Calu3 (cell line): ENCODE results near the gene HIPK1. TPM values are rescaled to one million over a fixed set of nuclear protein-coding genes. Genes with fewer than 3 reads are reported as not detected.
A peak's percentile ranks its signal among the peaks of the same experiment; 100 is the strongest.

ENCODE experiments used
- BruUV-seq: library from RNA; stranded (reverse); fragments of 400-500 nt; replicated peaks from 2 replicates; lab custom pipeline; 2021; lab: Mats Ljungman, UMichigan
- CTCF ChIA-PET: fragments of 300-600 bp; sonication (Branson Sonifier 250); formaldehyde crosslinking; loops from one replicate; lab custom pipeline; 2022; ENCODE audit warnings: antibody characterized with exemption; lab: Charles Lee
- DNase-seq: peaks from one replicate; pipeline ENCODE4 v3.0.0; 2022
- H3K27ac Mint-ChIP-seq: one replicate; pipeline ENCODE4 v1.8.0; 2022; ENCODE audit warnings: mixed read lengths; ENCODE audit not compliant: unreplicated experiment
- H3K27me3 Mint-ChIP-seq: one replicate; pipeline ENCODE4 v1.8.0; 2022; ENCODE audit warnings: mixed read lengths; ENCODE audit not compliant: unreplicated experiment
- H3K36me3 Mint-ChIP-seq: one replicate; pipeline ENCODE4 v1.8.0; 2022; ENCODE audit warnings: mild to moderate bottlenecking, moderate library complexity, mixed read lengths; ENCODE audit not compliant: insufficient read depth, unreplicated experiment
- H3K4me1 Mint-ChIP-seq: one replicate; pipeline ENCODE4 v1.8.0; 2022; ENCODE audit warnings: mild to moderate bottlenecking, low read depth, mixed read lengths; ENCODE audit not compliant: unreplicated experiment
- H3K4me3 Mint-ChIP-seq: one replicate; pipeline ENCODE4 v1.8.0; 2022; ENCODE audit warnings: mild to moderate bottlenecking, low read depth, moderate library complexity, mixed read lengths; ENCODE audit not compliant: unreplicated experiment
- H3K9me3 Mint-ChIP-seq: one replicate; pipeline ENCODE4 v1.8.0; 2022; ENCODE audit warnings: low read depth, mixed read lengths; ENCODE audit not compliant: unreplicated experiment
- intact Hi-C: fragments of 100-400 bp; cut with micrococcal nuclease; formaldehyde crosslinking; loops from one replicate; pipeline ENCODE4 v1.10.0; 2022; ENCODE audit not compliant: unreplicated experiment
- total RNA-seq: library from RNA; stranded (reverse); gene quantifications from 2 replicates; pipeline ENCODE4 v1.2.3, GENCODE V29; 2022
- TF ChIP-seq, protein P1 (sequence below): fragments of 200-600 bp; IDR thresholded peaks from one replicate; pipeline ENCODE4 v1.8.0; 2022; ENCODE audit warnings: antibody characterized with exemption; ENCODE audit not compliant: unreplicated experiment

The HIPK1 gene
- total RNA-seq, 1 experiment from 2014 or later = 42.7 TPM

- Mint-ChIP-seq H3K36me3 (no peaks in the 10 kb centered on the region), H3K27me3 (peaks cover 52% of the 10 kb centered on the region), H3K9me3 (no peaks in the 10 kb centered on the region), H3K4me3 (no peak overlapping the region), H3K4me1 (peaks cover 8% of the 10 kb centered on the region), H3K27ac (no peak overlapping the region)
- TF ChIP-seq, protein P1, sequence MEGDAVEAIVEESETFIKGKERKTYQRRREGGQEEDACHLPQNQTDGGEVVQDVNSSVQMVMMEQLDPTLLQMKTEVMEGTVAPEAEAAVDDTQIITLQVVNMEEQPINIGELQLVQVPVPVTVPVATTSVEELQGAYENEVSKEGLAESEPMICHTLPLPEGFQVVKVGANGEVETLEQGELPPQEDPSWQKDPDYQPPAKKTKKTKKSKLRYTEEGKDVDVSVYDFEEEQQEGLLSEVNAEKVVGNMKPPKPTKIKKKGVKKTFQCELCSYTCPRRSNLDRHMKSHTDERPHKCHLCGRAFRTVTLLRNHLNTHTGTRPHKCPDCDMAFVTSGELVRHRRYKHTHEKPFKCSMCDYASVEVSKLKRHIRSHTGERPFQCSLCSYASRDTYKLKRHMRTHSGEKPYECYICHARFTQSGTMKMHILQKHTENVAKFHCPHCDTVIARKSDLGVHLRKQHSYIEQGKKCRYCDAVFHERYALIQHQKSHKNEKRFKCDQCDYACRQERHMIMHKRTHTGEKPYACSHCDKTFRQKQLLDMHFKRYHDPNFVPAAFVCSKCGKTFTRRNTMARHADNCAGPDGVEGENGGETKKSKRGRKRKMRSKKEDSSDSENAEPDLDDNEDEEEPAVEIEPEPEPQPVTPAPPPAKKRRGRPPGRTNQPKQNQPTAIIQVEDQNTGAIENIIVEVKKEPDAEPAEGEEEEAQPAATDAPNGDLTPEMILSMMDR = no peak
- DNase-seq = peak; percentile 6
- CTCF ChIA-PET = no interaction called here
- no TSS peak for BruUV-seq
- intact Hi-C loops = no loop called here
Measured at GRCh38 chr1:113981962-113982931, 53.1 kb downstream of the HIPK1 start.

DNA sequence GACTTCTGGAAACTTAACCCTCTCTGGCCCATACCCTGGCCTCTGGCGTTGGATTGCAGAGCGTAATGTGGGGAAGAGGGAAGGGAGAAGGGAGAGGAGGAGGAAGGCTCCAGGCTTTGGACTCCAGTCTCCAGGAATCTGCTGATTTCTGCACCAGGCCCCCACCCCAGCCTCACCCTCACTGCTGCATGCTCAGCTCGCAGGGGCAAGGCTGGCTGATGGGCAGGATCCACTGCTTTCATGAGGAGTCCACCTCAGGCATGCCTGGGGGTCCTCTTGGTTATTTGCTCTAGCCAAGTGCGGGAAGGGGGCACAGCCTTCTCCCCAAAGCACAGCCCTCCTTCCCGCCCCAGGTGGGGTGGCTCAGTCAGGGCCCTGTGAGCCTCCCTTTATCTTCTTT lies 53.8 kb downstream of the HIPK1 start:
- peaks cover 54% of the 10 kb centered on the region for H3K27me3 Mint-ChIP-seq
- CTCF ChIA-PET = no interaction called here
- no TSS peak for BruUV-seq
- no peak overlapping the region for H3K4me3 Mint-ChIP-seq
- no peak for DNase-seq
- intact Hi-C loops = no loop called here
- TF ChIP-seq, protein P1 = no peak
- H3K4me1 Mint-ChIP-seq = peaks cover 8% of the 10 kb centered on the region
- no peak overlapping the region for H3K27ac Mint-ChIP-seq
- H3K36me3 Mint-ChIP-seq = no peaks in the 10 kb centered on the region
- no peaks in the 10 kb centered on the region for H3K9me3 Mint-ChIP-seq

GRCh38 chr1:113983391-113983790 lies 54.3 kb downstream of the HIPK1 start:
- H3K27me3 Mint-ChIP-seq = peaks cover 55% of the 10 kb centered on the region
- no peaks in the 10 kb centered on the region for H3K9me3 Mint-ChIP-seq
- DNase-seq = no peak
- TF ChIP-seq, protein P1 = no peak
- BruUV-seq = no TSS peak
- CTCF ChIA-PET = no interaction called here
- intact Hi-C loops = no loop called here
- peaks cover 8% of the 10 kb centered on the region for H3K4me1 Mint-ChIP-seq
- H3K27ac Mint-ChIP-seq = no peak overlapping the region
- H3K4me3 Mint-ChIP-seq = no peak overlapping the region
- no peaks in the 10 kb centered on the region for H3K36me3 Mint-ChIP-seq

DNA sequence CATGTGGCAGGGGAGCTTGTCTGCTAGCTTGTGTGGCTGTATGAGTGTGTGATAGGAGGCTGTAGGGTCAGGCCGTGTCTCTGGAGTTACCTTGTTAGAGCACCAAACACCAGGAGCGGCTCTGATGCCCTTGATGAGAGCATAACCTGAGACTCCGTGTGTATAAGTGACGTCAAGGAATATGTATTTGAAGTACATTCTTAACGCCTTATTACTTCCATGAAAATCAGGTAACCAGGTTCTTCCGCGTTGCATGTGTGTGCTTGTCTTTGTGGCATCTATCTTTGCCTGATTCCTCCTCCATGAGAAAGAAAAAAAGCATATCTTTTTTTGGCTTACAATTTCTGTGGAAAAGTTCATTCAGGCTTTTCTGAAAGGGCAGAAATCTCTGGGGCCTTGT lies 54.7 kb downstream of the HIPK1 start:
- Mint-ChIP-seq H3K27ac (no peak overlapping the region), H3K27me3 (peaks cover 60% of the 10 kb centered on the region), H3K36me3 (no peaks in the 10 kb centered on the region), H3K9me3 (no peaks in the 10 kb centered on the region), H3K4me1 (peaks cover 7% of the 10 kb centered on the region), H3K4me3 (no peak overlapping the region)
- no TSS peak for BruUV-seq
- CTCF ChIA-PET = no interaction called here
- DNase-seq = no peak
- TF ChIP-seq, protein P1 = no peak
- intact Hi-C loops = no loop called here
